Liver (tissue), 3 donors: ENCODE measurements around the gene LCA5L.

ENCODE experiments used
- ATF3 ChIP-seq: IDR thresholded peaks from 2 replicates; pipeline ENCODE4 v1.6.1; 2016; ENCODE audit warnings: antibody characterized with exemption
- CTCF ChIP-seq: fragments of 150-350 bp; IDR thresholded peaks from 2 replicates; pipeline ENCODE4 v1.5.1; 2017; ENCODE audit warnings: improper control_type of control experiment, low read depth, low read length; ENCODE audit not compliant: missing input control
- RAD21 ChIP-seq, 2 donors: IDR thresholded peaks; 2 replicates each; pipeline ENCODE4 v1.6.1; 2016; ENCODE audit warnings: antibody characterized with exemption in 2 of 2, mild to moderate bottlenecking in 2 of 2
- donor health status: healthy.
- donor health status: healthy.

DNA sequence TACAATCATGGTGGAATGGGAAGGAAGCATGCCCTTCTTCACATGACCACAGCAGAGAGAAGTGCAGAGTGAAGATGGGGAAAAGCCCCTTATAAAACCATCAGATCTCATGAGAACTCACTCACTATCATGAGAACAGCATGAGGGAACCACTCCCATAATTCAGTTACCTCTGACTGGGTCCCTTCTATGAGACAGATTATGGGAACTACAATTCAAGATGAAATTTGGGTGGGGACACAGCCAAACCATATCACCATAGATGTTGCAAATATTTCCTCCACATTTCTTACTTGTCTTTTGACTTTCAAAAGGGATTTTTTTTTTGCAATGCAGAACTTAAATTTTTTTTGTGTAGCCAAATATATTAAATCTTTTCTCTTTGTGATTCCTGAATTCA, 21.0 kb upstream of the LCA5L start:
- TF ChIP-seq RAD21 (IDR thresholded peaks at IDR 0.05) (no peak), ATF3 (no peak), CTCF (no peak)
